NCI-H2107 (cell line): ENCODE measurements around the gene ZCCHC2.

Experiments
- DNase-seq: peaks from one replicate; lab custom pipeline; 2025; lab: John Stamatoyannopoulos, UW

ZCCHC2 gene

GRCh38 chr18:62610701-62611411 is 88.0 kb downstream of the ZCCHC2 start:
- peak; percentile 39 for DNase-seq

- no peak for DNase-seq
Measured at GRCh38 chr18:62611453-62612288, 88.8 kb downstream of the ZCCHC2 start.

DNA sequence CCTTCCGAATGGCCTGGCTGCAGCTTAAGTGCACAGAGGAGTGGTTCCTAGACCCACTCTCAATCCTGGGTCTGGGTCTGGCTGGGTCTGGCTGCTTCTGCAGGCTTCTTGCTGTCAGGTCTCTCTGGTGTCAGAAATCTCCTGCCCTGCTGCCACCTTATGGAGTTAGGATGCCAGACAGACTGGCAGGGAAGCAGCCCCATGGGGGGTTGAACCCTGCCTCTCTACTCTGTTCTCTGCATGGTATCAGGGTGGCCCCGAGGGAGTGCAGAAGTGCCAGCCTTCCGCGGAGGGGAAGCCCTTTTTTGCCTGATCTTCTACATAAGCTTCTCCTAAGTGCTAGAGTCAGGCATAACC is 89.4 kb downstream of the ZCCHC2 start:
- DNase-seq, result no peak

DNA sequence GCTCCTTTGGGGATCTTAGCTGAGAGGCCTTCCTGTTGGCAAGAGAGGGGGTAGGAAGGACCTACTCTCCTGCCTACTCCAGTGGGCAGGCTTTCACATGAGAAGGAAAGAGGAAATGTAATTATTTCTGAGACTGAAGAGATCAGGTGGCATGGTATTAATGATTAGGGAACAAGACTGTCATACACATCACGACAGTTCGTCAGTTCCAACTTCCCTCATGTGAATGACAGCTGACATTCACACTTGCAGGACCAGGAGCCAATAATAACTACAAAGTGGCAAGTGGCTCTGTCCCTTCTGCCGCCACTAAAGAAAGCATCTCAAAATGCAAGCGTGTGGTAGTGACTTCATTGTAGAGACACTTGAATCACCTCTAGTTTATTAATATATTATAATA is 90.0 kb downstream of the ZCCHC2 start:
- DNase-seq, result no peak

- DNase-seq, result no peak
Measured at GRCh38 chr18:62614494-62614893, 91.7 kb downstream of the ZCCHC2 start.

- no peak for DNase-seq
Measured at GRCh38 chr18:62616331-62616805, 93.5 kb downstream of the ZCCHC2 start.

DNA sequence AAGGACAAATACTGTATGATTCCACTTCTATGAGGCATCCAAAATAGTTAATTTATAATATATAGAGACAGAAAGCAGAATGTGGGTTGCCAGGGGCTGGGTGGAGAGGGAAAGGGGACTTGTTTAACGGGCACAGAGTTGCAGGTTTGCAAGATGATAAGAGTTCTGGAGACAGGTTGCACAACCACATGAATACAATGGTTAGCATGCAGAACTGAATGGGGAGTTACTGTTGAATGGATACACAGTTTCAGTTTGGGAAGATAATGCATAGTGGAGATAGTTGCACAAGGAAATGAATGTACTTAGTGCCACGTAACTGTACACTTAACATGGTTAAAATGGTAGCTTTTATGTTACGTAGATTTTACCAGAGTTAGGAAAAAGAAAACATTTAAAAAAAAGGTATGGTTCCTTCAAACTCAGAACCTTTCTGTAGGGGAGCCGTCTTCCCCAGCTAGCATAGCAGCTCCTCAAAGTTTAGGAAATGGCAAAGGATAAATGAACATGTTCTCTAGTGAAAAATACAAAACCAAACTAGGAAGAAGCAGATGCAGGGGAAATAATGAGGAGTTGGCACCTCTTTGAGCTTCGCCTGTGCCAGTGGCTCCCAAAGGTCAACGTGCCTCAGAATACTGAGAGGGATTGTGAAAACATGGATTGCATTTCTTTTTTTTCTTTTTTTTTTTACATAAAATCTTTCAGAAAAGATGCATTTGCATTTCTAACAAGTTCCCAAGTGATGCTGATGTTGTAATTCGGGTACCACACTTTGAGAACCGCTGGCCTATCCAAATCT is 95.2 kb downstream of the ZCCHC2 start:
- DNase-seq, result no peak

DNA sequence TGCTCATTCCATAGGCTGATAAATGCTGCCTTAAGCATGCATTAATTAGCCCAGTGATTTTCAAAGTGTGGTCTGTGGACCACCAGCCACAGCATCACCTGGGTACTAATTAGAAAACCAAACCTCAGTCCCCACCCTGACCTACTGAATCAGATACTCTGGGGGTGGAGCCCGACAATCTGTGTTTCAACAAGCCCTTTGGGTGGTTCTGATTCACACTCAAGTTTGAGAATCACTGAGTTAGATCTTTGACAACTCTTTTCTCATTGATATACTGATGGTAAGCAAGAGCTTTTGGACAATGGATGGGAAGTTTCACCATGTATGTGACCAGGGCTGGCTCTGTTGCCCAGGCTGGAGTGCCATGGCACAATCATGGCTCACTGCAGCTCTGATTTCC is 95.9 kb downstream of the ZCCHC2 start:
- no peak for DNase-seq

DNA sequence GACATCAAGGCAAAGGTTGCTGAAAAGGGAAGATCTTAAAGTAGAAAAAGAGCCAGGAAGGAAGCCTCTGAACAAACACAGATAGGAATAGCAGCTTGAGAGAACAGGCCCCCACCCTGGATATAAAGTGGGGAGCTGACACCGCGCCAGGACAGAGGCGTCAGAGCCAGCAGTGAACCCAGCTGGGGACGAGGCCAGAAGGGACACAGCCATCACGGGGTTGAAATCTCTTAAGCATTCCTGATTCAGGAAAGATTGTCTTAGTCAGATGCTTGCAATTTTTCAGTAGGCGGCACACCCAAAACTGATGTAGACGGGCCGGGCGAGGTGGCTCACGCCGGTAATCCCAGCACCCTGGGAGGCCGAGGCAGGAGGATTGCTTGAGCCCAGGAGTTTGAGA is 98.7 kb downstream of the ZCCHC2 start:
- no peak for DNase-seq

DNA sequence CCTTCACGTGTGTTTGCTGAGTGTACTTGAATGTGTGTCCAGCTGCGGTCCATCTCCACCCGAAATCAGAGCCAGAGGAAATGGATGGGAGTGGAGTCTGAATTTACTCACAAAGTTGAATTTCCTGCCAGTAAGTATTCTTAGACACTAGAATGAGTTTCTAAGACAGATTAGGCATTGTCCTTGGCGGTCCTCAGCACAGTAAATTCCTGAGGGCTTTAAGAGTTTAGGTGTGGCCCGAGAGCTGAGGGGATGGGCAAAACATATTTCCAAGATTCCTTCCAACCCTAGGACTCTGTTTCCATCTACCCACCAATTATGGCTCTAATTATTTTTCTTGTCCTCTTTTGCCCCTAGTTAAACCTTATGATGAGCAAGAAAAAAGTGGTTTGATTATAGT is 102.2 kb downstream of the ZCCHC2 start:
- DNase-seq, result no peak
